ENCODE data around the gene RPS19BP1.

GRCh38 chr22:39575552-39575825 lies 42.9 kb upstream of the RPS19BP1 start:
- TF ChIP-seq CTCF (IDR thresholded peaks at IDR 0.05), result no peak
- TF ChIP-seq POLR2A (IDR thresholded peaks at IDR 0.05), result no peak

Data from heart left ventricle (tissue), 13 donors.